Measurements from ENCODE around the gene PTPRK. TPM values are rescaled to one million over a fixed set of nuclear protein-coding genes. Genes with fewer than 3 reads are reported as not detected.

PTPRK gene
- total and polyA plus RNA-seq, 2 of the 8 experiments (the other 6 are each of a cell fraction or from before 2014, with no cell fraction given) = 11.4 to 47.3 TPM

DNA sequence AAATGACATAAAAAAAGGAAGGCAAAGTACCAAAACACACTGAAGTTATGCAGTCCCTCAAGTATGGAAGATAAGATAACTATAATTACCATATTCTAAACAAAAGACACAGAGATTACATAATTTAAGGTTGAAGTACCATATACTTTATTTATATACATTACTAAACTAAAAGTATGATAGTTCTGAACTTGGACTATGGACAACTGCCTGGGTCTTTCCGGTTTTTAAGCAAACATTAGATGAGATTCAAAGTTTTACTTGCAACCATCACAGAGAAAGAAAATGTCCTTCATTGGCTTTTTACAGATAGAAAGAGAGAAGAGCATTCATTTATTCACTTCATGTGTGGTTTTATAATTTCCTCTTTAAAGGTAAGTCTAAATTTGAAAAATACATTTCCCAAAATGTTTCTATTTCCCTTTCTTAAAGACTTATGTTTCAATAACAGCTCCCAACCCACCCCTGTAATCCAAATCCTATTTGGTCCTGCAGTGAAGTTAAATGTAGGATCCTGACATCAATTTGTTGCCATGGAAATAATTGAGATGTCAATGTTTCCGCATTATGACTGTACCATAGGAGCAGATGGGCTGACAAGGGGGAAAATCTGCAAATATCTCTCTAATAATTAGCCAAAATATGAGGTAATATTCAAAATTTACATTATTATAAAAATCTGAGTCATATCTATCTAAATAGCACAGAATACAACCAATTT lies 63.7 kb downstream of the PTPRK start:
- WGBS, 2 experiments (ENCODE audit: extremely low coverage in 1 of 2, insufficient coverage in 1 of 2, insufficient read length in 1 of 2, insufficient replicate concordance in 2 of 2, low coverage in 1 of 2, low lambda C conversion rate in 2 of 2, missing lambda C conversion rate in 1 of 2) = 93% methylated on average over 2 of the region's 2 CpGs; no CpG with 5 or more reads in 1 of the 2 experiments
- H4K5ac ChIP-seq (ENCODE audit: insufficient read length, low read depth, low read length) = no peak overlapping the region
- H2AFZ ChIP-seq (ENCODE audit: low read length) = no peak overlapping the region
- H3K4me2 ChIP-seq (ENCODE audit: insufficient read depth in 1 of 2, low read depth in 2 of 2, low read length in 2 of 2) = no peak overlapping the region
- no peaks in the 10 kb centered on the region for H3K4me1 ChIP-seq (replicated peaks in 1 of 4; ENCODE audit: control insufficient read depth in 3 of 4, insufficient read depth in 4 of 4, low read length in 3 of 4)
- H2AK5ac ChIP-seq (ENCODE audit: low read depth, low read length) = no peak overlapping the region
- H3K9me3 ChIP-seq (ENCODE audit: insufficient read depth in 2 of 2, low read depth in 1 of 2, low read length in 1 of 2) = no peaks in the 10 kb centered on the region
- H2BK120ac ChIP-seq (replicated peaks; ENCODE audit: low read depth, low read length) = no peak overlapping the region
- H2BK15ac ChIP-seq (ENCODE audit: low read length) = no peak overlapping the region
- H3K9ac ChIP-seq (replicated peaks in 1 of 4; ENCODE audit: extremely low read depth in 1 of 4, low read depth in 3 of 4, low read length in 3 of 4) = no peak overlapping the region
- no peak overlapping the region for H2BK5ac ChIP-seq (ENCODE audit: low read depth, low read length)
- H2BK20ac ChIP-seq (ENCODE audit: low read length) = no peak overlapping the region
- H3K56ac ChIP-seq (replicated peaks; ENCODE audit: insufficient read length, low read depth, low read length) = no peak overlapping the region
- no peak overlapping the region for H3K23ac ChIP-seq (ENCODE audit: insufficient read length)
- H2BK12ac ChIP-seq (ENCODE audit: low read depth, low read length) = no peak overlapping the region
- no peaks in the 10 kb centered on the region for H4K20me1 ChIP-seq (replicated peaks in 1 of 2; ENCODE audit: control insufficient read depth in 1 of 2, insufficient read depth in 2 of 2, low read length in 2 of 2)
- no peak overlapping the region for H3K4me3 ChIP-seq (ENCODE audit: extremely low read depth in 1 of 4, insufficient read depth in 2 of 4, low read depth in 3 of 4, low read length in 4 of 4)
- POLR2A ChIA-PET (ENCODE audit: partially characterized antibody) = no interaction called here
- H3K4ac ChIP-seq (replicated peaks; ENCODE audit: insufficient read length, low read depth, low read length) = no peak overlapping the region
- FAIRE-seq (no peak), DNase-seq (ENCODE audit: low read depth in 1 of 2, low spot score in 2 of 2) (no peak)
- peaks cover 2% of the 10 kb centered on the region; the same call in 1 of the 2 replicates for H3K79me1 ChIP-seq (ENCODE audit: low read depth, low read length)
- H3K18ac ChIP-seq (ENCODE audit: extremely low read depth, low read length) = no peak overlapping the region
- H3K27me3 ChIP-seq (replicated peaks in 1 of 4; ENCODE audit: control insufficient read depth in 3 of 4, extremely low read depth in 1 of 4, insufficient read depth in 3 of 4, low read length in 3 of 4) = no peaks in the 10 kb centered on the region
- H4K8ac ChIP-seq (ENCODE audit: extremely low read depth, insufficient read depth, low read length) = no peak overlapping the region
- no peaks in the 10 kb centered on the region for H3K36me3 ChIP-seq (ENCODE audit: control insufficient read depth in 2 of 4, insufficient read depth in 4 of 4, low read length in 3 of 4)
- H3K27ac ChIP-seq (ENCODE audit: low read depth, low read length) = no peak overlapping the region
- H4K91ac ChIP-seq (replicated peaks; ENCODE audit: insufficient read length, low read length) = no peak overlapping the region
- no peak overlapping the region for H3K14ac ChIP-seq (ENCODE audit: insufficient read length)
- CTCF ChIA-PET (ENCODE audit: partially characterized antibody) = no interaction called here
- H3K23me2 ChIP-seq (ENCODE audit: low read depth, low read length) = no peaks in the 10 kb centered on the region
- peaks cover 0 to 40% of the 10 kb centered on the region in 2 experiments; a peak in 2 of 4 replicates for H3K79me2 ChIP-seq (ENCODE audit: control insufficient read depth in 1 of 2, insufficient read depth in 2 of 2, low read length in 2 of 2)
- TF ChIP-seq SP2 (IDR thresholded peaks at IDR 0.05; ENCODE audit: low read length) = no peak
- no peak for TF ChIP-seq RFX5 (IDR thresholded peaks at IDR 0.05; ENCODE audit: borderline replicate concordance, low read depth, low read length)
- TF ChIP-seq RAD21 (IDR thresholded peaks at IDR 0.05 in 1 of 2, conservative IDR thresholded peaks at IDR 0.05 in 1 of 2; ENCODE audit: low read depth in 2 of 2, low read length in 2 of 2) = no peak
- TF ChIP-seq JUND (IDR thresholded peaks at IDR 0.05; ENCODE audit: low read length) = no peak
- no peak for TF ChIP-seq GABPA (IDR thresholded peaks at IDR 0.05; ENCODE audit: borderline replicate concordance, insufficient read depth, low read length)
- TF ChIP-seq GTF2F1 (IDR thresholded peaks at IDR 0.05; ENCODE audit: borderline replicate concordance, low read depth, low read length) = no peak
- no peak for TF ChIP-seq CHD2 (IDR thresholded peaks at IDR 0.05; ENCODE audit: low read length)
- no peak for TF ChIP-seq SIRT6 (IDR thresholded peaks at IDR 0.05; ENCODE audit: low read length)
- TF ChIP-seq EGR1 (IDR thresholded peaks at IDR 0.05; ENCODE audit: borderline replicate concordance, low read depth, low read length) = no peak
